Panc1 (cell line): ENCODE data around the gene NELFE. TPM values are rescaled to one million over a fixed set of nuclear protein-coding genes. Genes with fewer than 3 reads are reported as not detected.
A peak's percentile ranks its signal among the peaks of the same experiment; 100 is the strongest.
"Not testable (repeated sequence)": the region's sequence is repeated elsewhere in the genome, so short reads cannot be mapped to it uniquely, and the experiment has no call there.

Experiments
- ATAC-seq: fragments of 200-7000 bp; cut with Tn5 transposase; 2 replicates; pipeline ENCODE4 v1.9.1; 2020; ENCODE audit warnings: mild to moderate bottlenecking, moderate library complexity
- BruUV-seq: library from RNA; stranded (reverse); fragments of 400-500 nt; replicated peaks from 2 replicates; lab custom pipeline; 2021; lab: Mats Ljungman, UMichigan
- CTCF ChIA-PET: fragments of 300-600 bp; sonication (Branson Sonifier 250); formaldehyde crosslinking; loops from one replicate; lab custom pipeline; 2022; ENCODE audit warnings: antibody characterized with exemption; lab: Charles Lee
- POLR2A ChIA-PET: fragments of 300-600 bp; sonication (Branson Sonifier 250); formaldehyde crosslinking; loops from one replicate; lab custom pipeline; 2022; ENCODE audit warnings: antibody characterized with exemption; lab: Charles Lee
- DNase-seq: peaks from one replicate; pipeline ENCODE4 v3.0.0-alpha.2; 2010; ENCODE audit warnings: low read depth, low spot score
- H3K27ac ChIP-seq: 2 replicates; pipeline ENCODE4 v1.5.1; 2011; ENCODE audit warnings: mild to moderate bottlenecking, low read length, inconsistent platforms
- H3K27me3 ChIP-seq: fragments of 200-500 bp; sonication (Bioruptor generic); 2 replicates; pipeline ENCODE4 v1.6.0; 2014; ENCODE audit warnings: low read length, inconsistent platforms; ENCODE audit not compliant: control insufficient read depth, insufficient read depth
- H3K36me3 ChIP-seq: fragments of 200-500 bp; sonication (Bioruptor generic); 2 replicates; pipeline ENCODE4 v1.5.1; 2014; ENCODE audit warnings: inconsistent platforms, mild to moderate bottlenecking, low read length, moderate library complexity; ENCODE audit not compliant: control insufficient read depth, insufficient read depth
- H3K4me1 ChIP-seq: 2 replicates; pipeline ENCODE4 v1.5.1; 2011; ENCODE audit warnings: inconsistent platforms, mild to moderate bottlenecking, low read length, moderate library complexity; ENCODE audit not compliant: control insufficient read depth, insufficient read depth
- H3K4me3 ChIP-seq, 2 experiments: 2 replicates each; pipeline ENCODE4 v1.5.1; 2011 to 2012; ENCODE audit warnings: low read depth in 2 of 2, low read length in 2 of 2, mild to moderate bottlenecking in 2 of 2, inconsistent platforms in 1 of 2, moderate library complexity in 1 of 2
- H3K9me3 ChIP-seq: fragments of 200-500 bp; sonication (Bioruptor generic); 2 replicates; pipeline ENCODE4 v1.5.1; 2014; ENCODE audit warnings: low read depth, mild to moderate bottlenecking, inconsistent platforms, low read length, moderate library complexity; ENCODE audit not compliant: control insufficient read depth, insufficient read depth
- CTCF ChIP-seq: fragments of 450-650 bp; IDR thresholded peaks from 2 replicates; pipeline ENCODE4 v1.5.1; 2017; ENCODE audit warnings: mild to moderate bottlenecking
- SIN3A ChIP-seq: IDR thresholded peaks from 2 replicates; pipeline ENCODE4 v1.6.1; 2012; ENCODE audit warnings: low read depth, mild to moderate bottlenecking, low read length, moderate library complexity, borderline replicate concordance; ENCODE audit not compliant: insufficient read depth
- TCF7L2 ChIP-seq: IDR thresholded peaks from 2 replicates; pipeline ENCODE4 v1.6.1; 2011; ENCODE audit warnings: mild to moderate bottlenecking, low read depth, low read length, inconsistent platforms
- in situ Hi-C: cut with HindIII; loops from 2 replicates; pipeline ENCODE4 v1.10.0; 2016; ENCODE audit warnings: low sequenced_read_pairs, low pct_unique_long_range_greater_than_20kb
- intact Hi-C: fragments of 100-400 bp; cut with micrococcal nuclease; formaldehyde crosslinking; loops from one replicate; pipeline ENCODE4 v1.10.0; 2022; ENCODE audit not compliant: unreplicated experiment
- total RNA-seq: library from RNA; stranded (reverse); gene quantifications from one replicate; pipeline ENCODE4 v1.2.1, GENCODE V29; 2021; ENCODE audit not compliant: unreplicated experiment

The NELFE gene
- total RNA-seq, 1 experiment from 2014 or later, result 94.9 TPM

DNA sequence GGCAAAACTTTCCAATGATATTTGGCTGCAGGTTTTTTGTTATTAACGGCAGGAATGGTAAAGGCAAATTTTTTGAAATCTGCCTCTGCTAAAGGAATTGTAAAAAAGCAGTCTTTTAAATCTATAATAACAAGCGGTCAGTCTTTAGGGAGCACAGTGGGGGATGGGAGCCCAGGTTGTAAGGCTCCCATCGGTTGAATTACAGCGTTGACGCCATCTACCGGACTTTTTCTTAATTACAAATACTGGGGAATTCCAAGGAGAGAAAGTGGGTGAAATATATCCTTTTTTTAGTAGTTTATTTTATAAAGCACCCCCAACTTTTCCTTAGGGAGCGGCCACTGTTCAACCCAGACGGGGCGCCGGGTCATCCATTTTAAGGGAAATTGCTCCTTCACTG is 30.6 kb upstream of the NELFE start:
- in situ Hi-C loops, H3K4me3 ChIP-seq, H3K9me3 ChIP-seq, CTCF ChIA-PET, H3K36me3 ChIP-seq, intact Hi-C loops, BruUV-seq, H3K4me1 ChIP-seq, POLR2A ChIA-PET, DNase-seq, H3K27me3 ChIP-seq, H3K27ac ChIP-seq: not testable (repeated sequence)
- peak; percentile 80 for ATAC-seq

DNA sequence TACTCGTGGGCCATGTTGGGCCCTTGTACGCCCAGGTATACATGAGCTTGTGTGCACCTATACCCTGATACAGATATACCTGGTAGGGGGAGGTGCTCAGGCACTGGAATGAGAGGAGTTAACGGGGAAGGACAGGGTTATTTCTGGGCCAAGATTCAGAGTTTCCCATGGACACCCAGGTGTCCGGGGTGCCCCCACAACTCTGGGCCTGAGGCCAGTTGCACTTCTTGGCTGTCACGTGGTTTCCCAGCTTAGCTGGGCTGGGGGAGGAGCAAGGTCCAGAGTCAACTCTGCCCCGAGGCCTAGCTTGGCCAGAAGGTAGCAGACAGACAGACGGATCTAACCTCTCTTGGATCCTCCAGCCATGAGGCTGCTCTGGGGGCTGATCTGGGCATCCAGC is 23.0 kb upstream of the NELFE start, which contains the start of gene C4A:
C4A (plus strand) TSS at position 314 of the 400 bp plus-strand sequence; CDS start at position 365, 51 bp downstream.
- H3K4me1 ChIP-seq, DNase-seq, BruUV-seq, H3K27ac ChIP-seq, H3K4me3 ChIP-seq, ATAC-seq, intact Hi-C loops, H3K9me3 ChIP-seq, CTCF ChIA-PET, POLR2A ChIA-PET, H3K36me3 ChIP-seq, in situ Hi-C loops, H3K27me3 ChIP-seq: not testable (repeated sequence)

DNA sequence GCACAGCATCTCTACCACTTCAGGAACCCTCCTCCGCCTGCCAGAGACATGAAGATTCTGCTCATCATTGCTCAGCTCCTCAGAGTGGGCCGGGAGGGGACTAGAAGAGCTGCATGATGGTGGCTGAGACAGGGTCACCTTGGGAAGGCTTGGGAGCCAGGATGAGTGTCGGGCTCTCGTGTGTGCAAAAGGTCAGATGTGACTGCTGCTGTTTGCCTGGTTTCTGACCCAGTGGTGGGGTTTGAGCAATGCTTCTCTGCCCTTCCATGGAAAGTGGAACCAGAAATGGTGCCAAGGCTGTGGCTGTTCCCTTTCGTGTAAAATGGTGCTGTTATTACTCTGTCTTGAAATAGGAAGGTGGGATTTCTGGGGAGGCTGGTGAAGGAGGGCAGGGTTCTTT is 22.2 kb upstream of the NELFE start:
- H3K9me3 ChIP-seq, H3K27me3 ChIP-seq, CTCF ChIA-PET, intact Hi-C loops, H3K27ac ChIP-seq, DNase-seq, H3K36me3 ChIP-seq, in situ Hi-C loops, H3K4me1 ChIP-seq, POLR2A ChIA-PET, H3K4me3 ChIP-seq, BruUV-seq, ATAC-seq: not testable (repeated sequence)

DNA sequence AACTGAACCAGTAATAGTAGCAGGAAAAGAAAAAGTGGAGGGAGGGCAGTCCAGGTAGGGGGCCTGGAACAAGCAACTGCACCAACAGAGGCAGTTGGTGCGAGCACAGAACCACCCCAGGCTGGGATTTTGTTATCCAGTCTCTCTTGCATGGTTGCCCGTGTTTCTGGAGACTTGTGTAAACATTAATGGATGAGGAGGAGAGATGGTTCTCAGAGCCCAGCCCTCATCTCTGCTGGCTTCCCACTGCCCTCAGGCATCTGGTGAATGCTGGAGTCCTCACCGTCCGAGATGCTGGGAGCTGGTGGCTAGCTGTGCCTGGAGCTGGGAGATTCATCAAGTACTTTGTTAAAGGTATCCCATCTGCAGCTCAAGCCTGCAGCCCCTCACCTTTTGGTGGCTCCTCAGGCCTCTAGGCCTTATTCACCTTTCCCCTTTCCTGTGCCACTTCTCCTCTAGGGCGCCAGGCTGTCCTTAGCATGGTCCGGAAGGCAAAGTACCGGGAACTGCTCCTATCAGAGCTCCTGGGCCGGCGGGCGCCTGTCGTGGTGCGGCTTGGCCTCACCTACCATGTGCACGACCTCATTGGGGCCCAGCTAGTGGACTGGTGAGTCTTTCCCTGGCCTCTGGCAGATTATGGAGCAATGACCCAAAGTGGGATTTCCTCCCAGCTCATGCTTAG is 21.6 kb upstream of the NELFE start:
- in situ Hi-C loops, H3K27ac ChIP-seq, intact Hi-C loops, H3K4me1 ChIP-seq, H3K4me3 ChIP-seq, H3K27me3 ChIP-seq, H3K36me3 ChIP-seq, ATAC-seq, POLR2A ChIA-PET, BruUV-seq, H3K9me3 ChIP-seq, DNase-seq: not testable (repeated sequence)
- CTCF ChIA-PET, result interaction anchor here (0.6 kb wide), 1 partner anchor 455 kb away, joined by 8 read pairs; no protein-coding TSS in a partner anchor

- Histone ChIP-seq H3K4me1 (no peaks in the 10 kb centered on the region), H3K36me3 (no peaks in the 10 kb centered on the region; the same call in 1 of the 2 replicates), H3K27ac (no peak overlapping the region), H3K4me3 (no peak overlapping the region), H3K9me3 (no peaks in the 10 kb centered on the region), H3K27me3 (no peaks in the 10 kb centered on the region)
- in situ Hi-C loops (no loop called here), intact Hi-C loops (no loop called here)
- no peak for ATAC-seq
- TF ChIP-seq TCF7L2 (no peak), CTCF (no peak), SIN3A (no peak)
- POLR2A ChIA-PET, result no interaction called here
- TSS peak; percentile 58 for BruUV-seq
- no peak for DNase-seq
- CTCF ChIA-PET, result no interaction called here
Observed at GRCh38 chr6:31979238-31979898, 20.6 kb upstream of the NELFE start.
